ENCODE results near the gene MIEF2. TPM values are rescaled to one million over a fixed set of nuclear protein-coding genes. Genes with fewer than 3 reads are reported as not detected.

The MIEF2 gene
- total RNA-seq, 1 experiment from 2014 or later: 5.4 TPM

GRCh38 chr17:18250259-18250658 lies 10.2 kb upstream of the MIEF2 start:
- no peak for DNase-seq (ENCODE audit: low read depth, low spot score)
- in situ Hi-C loops (cut with HindIII; ENCODE audit: low pct_unique_long_range_greater_than_20kb, low sequenced_read_pairs): no loop called here

- DNase-seq (ENCODE audit: low read depth, low spot score): no peak
- in situ Hi-C loops (cut with HindIII; ENCODE audit: low pct_unique_long_range_greater_than_20kb, low sequenced_read_pairs): no loop called here
Measured at GRCh38 chr17:18250708-18251107, 9.8 kb upstream of the MIEF2 start.

GRCh38 chr17:18251204-18251603 lies 9.3 kb upstream of the MIEF2 start:
- DNase-seq (ENCODE audit: low read depth, low spot score): no peak
- in situ Hi-C loops (cut with HindIII; ENCODE audit: low pct_unique_long_range_greater_than_20kb, low sequenced_read_pairs): no loop called here

GRCh38 chr17:18252160-18252559 lies 8.3 kb upstream of the MIEF2 start:
- in situ Hi-C loops (cut with HindIII; ENCODE audit: low pct_unique_long_range_greater_than_20kb, low sequenced_read_pairs): no loop called here
- no peak for DNase-seq (ENCODE audit: low read depth, low spot score)

- in situ Hi-C loops (cut with HindIII; ENCODE audit: low pct_unique_long_range_greater_than_20kb, low sequenced_read_pairs): no loop called here
- DNase-seq (ENCODE audit: low read depth, low spot score): no peak
Measured at GRCh38 chr17:18253187-18253884, 7.1 kb upstream of the MIEF2 start.

GRCh38 chr17:18253947-18254821 lies 6.3 kb upstream of the MIEF2 start:
- in situ Hi-C loops (cut with HindIII; ENCODE audit: low pct_unique_long_range_greater_than_20kb, low sequenced_read_pairs): no loop called here
- no peak for DNase-seq (ENCODE audit: low read depth, low spot score)

- DNase-seq (ENCODE audit: low read depth, low spot score): no peak
- in situ Hi-C loops (cut with HindIII; ENCODE audit: low pct_unique_long_range_greater_than_20kb, low sequenced_read_pairs): no loop called here
Measured at GRCh38 chr17:18254888-18255649, 5.4 kb upstream of the MIEF2 start.

- DNase-seq (ENCODE audit: low read depth, low spot score): no peak
- in situ Hi-C loops (cut with HindIII; ENCODE audit: low pct_unique_long_range_greater_than_20kb, low sequenced_read_pairs): no loop called here
Measured at GRCh38 chr17:18256351-18256750, 4.1 kb upstream of the MIEF2 start.

- no peak for DNase-seq (ENCODE audit: low read depth, low spot score)
- in situ Hi-C loops (cut with HindIII; ENCODE audit: low pct_unique_long_range_greater_than_20kb, low sequenced_read_pairs): no loop called here
Measured at GRCh38 chr17:18256776-18257175, 3.7 kb upstream of the MIEF2 start.

- no peak for DNase-seq (ENCODE audit: low read depth, low spot score)
Measured at GRCh38 chr17:18257268-18257981, 3.0 kb upstream of the MIEF2 start.

GRCh38 chr17:18257982-18258355 lies 2.5 kb upstream of the MIEF2 start:
- DNase-seq (ENCODE audit: low read depth, low spot score): peak; percentile 63

More at GRCh38 chr17:18257268-18257981, 3.0 kb upstream of the MIEF2 start:
- in situ Hi-C loops (cut with HindIII; ENCODE audit: low pct_unique_long_range_greater_than_20kb, low sequenced_read_pairs): no loop called here

GRCh38 chr17:18258356-18259038 lies 2.0 kb upstream of the MIEF2 start, which contains the start of gene FLII:
TSS of gene FLII (minus strand) at chr17:18258738. CDS start at chr17:18258690, 48 bp downstream.
- peak; percentile 46 for DNase-seq (ENCODE audit: low read depth, low spot score)
- in situ Hi-C loops (cut with HindIII; ENCODE audit: low pct_unique_long_range_greater_than_20kb, low sequenced_read_pairs): no loop called here

More at GRCh38 chr17:18257982-18258355, 2.5 kb upstream of the MIEF2 start:
- in situ Hi-C loops (cut with HindIII; ENCODE audit: low pct_unique_long_range_greater_than_20kb, low sequenced_read_pairs): no loop called here

- DNase-seq (ENCODE audit: low read depth, low spot score): no peak
- in situ Hi-C loops (cut with HindIII; ENCODE audit: low pct_unique_long_range_greater_than_20kb, low sequenced_read_pairs): no loop called here
Measured at GRCh38 chr17:18259621-18260331, 686 bp upstream of the MIEF2 start.

- in situ Hi-C loops (cut with HindIII; ENCODE audit: low pct_unique_long_range_greater_than_20kb, low sequenced_read_pairs): no loop called here
- DNase-seq (ENCODE audit: low read depth, low spot score): no peak
Measured at GRCh38 chr17:18261146-18261515, 669 bp downstream of the MIEF2 start.

GRCh38 chr17:18261659-18262058 lies 1.2 kb downstream of the MIEF2 start:
- in situ Hi-C loops (cut with HindIII; ENCODE audit: low pct_unique_long_range_greater_than_20kb, low sequenced_read_pairs): no loop called here
- DNase-seq (ENCODE audit: low read depth, low spot score): no peak

- in situ Hi-C loops (cut with HindIII; ENCODE audit: low pct_unique_long_range_greater_than_20kb, low sequenced_read_pairs): no loop called here
- no peak for DNase-seq (ENCODE audit: low read depth, low spot score)
Measured at GRCh38 chr17:18262111-18262510, 1.6 kb downstream of the MIEF2 start.
